Measurements from ENCODE around the gene AKAP11.
"Not testable (repeated sequence)": the region's sequence is repeated elsewhere in the genome, so short reads cannot be mapped to it uniquely, and the experiment has no call there.

AKAP11 gene

GRCh38 chr13:42272115-42272803 lies at the start of gene AKAP11:
TSS of gene AKAP11 (plus strand) at chr13:42272152. CDS start at chr13:42286349, 14,197 bp downstream.
- peak; percentile 61 for DNase-seq (ENCODE audit: low spot score)

GRCh38 chr13:42223681-42224080 lies 48.3 kb upstream of the AKAP11 start:
- no peak for DNase-seq (ENCODE audit: low spot score)

- DNase-seq (ENCODE audit: low spot score) = no peak
Measured at GRCh38 chr13:42225051-42225450, 46.9 kb upstream of the AKAP11 start.

- not testable (repeated sequence) for DNase-seq (ENCODE audit: low spot score)
Measured at GRCh38 chr13:42226759-42227158, 45.2 kb upstream of the AKAP11 start.

GRCh38 chr13:42228527-42228926 lies 43.4 kb upstream of the AKAP11 start:
- no peak for DNase-seq (ENCODE audit: low spot score)

GRCh38 chr13:42229287-42229686 lies 42.7 kb upstream of the AKAP11 start:
- no peak for DNase-seq (ENCODE audit: low spot score)

- no peak for DNase-seq (ENCODE audit: low spot score)
Measured at GRCh38 chr13:42232671-42233070, 39.3 kb upstream of the AKAP11 start.

GRCh38 chr13:42233726-42234125 lies 38.2 kb upstream of the AKAP11 start:
- DNase-seq (ENCODE audit: low spot score) = no peak

- DNase-seq (ENCODE audit: low spot score) = no peak
Measured at GRCh38 chr13:42239161-42239560, 32.8 kb upstream of the AKAP11 start.

GRCh38 chr13:42239644-42240043 lies 32.3 kb upstream of the AKAP11 start:
- DNase-seq (ENCODE audit: low spot score) = no peak

- DNase-seq (ENCODE audit: low spot score) = no peak
Measured at GRCh38 chr13:42246541-42246940, 25.4 kb upstream of the AKAP11 start.

- DNase-seq (ENCODE audit: low spot score) = no peak
Measured at GRCh38 chr13:42247883-42248282, 24.1 kb upstream of the AKAP11 start.

GRCh38 chr13:42255886-42256285 lies 16.1 kb upstream of the AKAP11 start:
- no peak for DNase-seq (ENCODE audit: low spot score)

- no peak for DNase-seq (ENCODE audit: low spot score)
Measured at GRCh38 chr13:42258747-42259146, 13.2 kb upstream of the AKAP11 start.

- no peak for DNase-seq (ENCODE audit: low spot score)
Measured at GRCh38 chr13:42259515-42259914, 12.4 kb upstream of the AKAP11 start.

- no peak for DNase-seq (ENCODE audit: low spot score)
Measured at GRCh38 chr13:42260903-42261654, 10.9 kb upstream of the AKAP11 start.

GRCh38 chr13:42266473-42266872 lies 5.5 kb upstream of the AKAP11 start:
- peak; percentile 13 for DNase-seq (ENCODE audit: low spot score)

- DNase-seq (ENCODE audit: low spot score) = no peak
Measured at GRCh38 chr13:42270160-42270856, 1.6 kb upstream of the AKAP11 start.

GRCh38 chr13:42270857-42271215 lies 1.1 kb upstream of the AKAP11 start:
- no peak for DNase-seq (ENCODE audit: low spot score)

GRCh38 chr13:42271337-42272114 lies 426 bp upstream of the AKAP11 start:
- DNase-seq (ENCODE audit: low spot score) = peak; percentile 96

GRCh38 chr13:42272804-42273175 lies 838 bp downstream of the AKAP11 start:
- no peak for DNase-seq (ENCODE audit: low spot score)

GRCh38 chr13:42274386-42275097 lies 2.6 kb downstream of the AKAP11 start:
- no peak for DNase-seq (ENCODE audit: low spot score)

Data from AG20443 (cell line).